IMR-90 (cell line): Measurements from ENCODE around the gene OSBP. TPM values are rescaled to one million over a fixed set of nuclear protein-coding genes. Genes with fewer than 3 reads are reported as not detected.
A peak's percentile ranks its signal among the peaks of the same experiment; 100 is the strongest.

Experiments
- BHLHE40 ChIP-seq: fragments of 150-350 bp; IDR thresholded peaks from 2 replicates; pipeline ENCODE4 v1.6.1; 2016; ENCODE audit warnings: mild to moderate bottlenecking, low read depth, low read length
- CHD1 ChIP-seq: IDR thresholded peaks from 2 replicates; pipeline ENCODE4 v1.6.1; 2012; ENCODE audit warnings: low read depth, low read length, improper control_type of control experiment
- ELK1 ChIP-seq: fragments of 150-350 bp; IDR thresholded peaks from 2 replicates; pipeline ENCODE4 v1.6.1; 2016; ENCODE audit warnings: low read depth, mild to moderate bottlenecking, low read length, moderate library complexity, borderline replicate concordance
- FOS ChIP-seq: fragments of 150-350 bp; IDR thresholded peaks from 2 replicates; pipeline ENCODE4 v1.6.1; 2016; ENCODE audit warnings: low read depth, low read length
- MAFK ChIP-seq: IDR thresholded peaks from 2 replicates; pipeline ENCODE4 v1.6.1; 2012; ENCODE audit warnings: low read depth, low read length, improper control_type of control experiment
- MAZ ChIP-seq: IDR thresholded peaks from 2 replicates; pipeline ENCODE4 v1.6.1; 2012; ENCODE audit warnings: low read depth, mild to moderate bottlenecking, low read length, improper control_type of control experiment, moderate library complexity, borderline replicate concordance
- NFE2L2 ChIP-seq: fragments of 150-350 bp; IDR thresholded peaks from 2 replicates; pipeline ENCODE4 v1.6.1; 2016; ENCODE audit warnings: low read depth, mild to moderate bottlenecking, low read length
- RFX5 ChIP-seq: IDR thresholded peaks from 2 replicates; pipeline ENCODE4 v1.8.0; 2012; ENCODE audit warnings: low read depth, mild to moderate bottlenecking, low read length, moderate library complexity
- polyA plus RNA-seq, 3 experiments: library from polyadenylated mRNA; depleted of rRNA; stranded (reverse); fragments of >200 nt; gene quantifications; 2 replicates each; pipeline ENCODE4 v1.2.3, GENCODE V29; 2012; ENCODE audit warnings: low replicate concordance in 1 of 3
- total RNA-seq: library from RNA; depleted of rRNA; stranded (reverse); fragments of >200 nt; gene quantifications from 2 replicates; pipeline ENCODE4 v1.2.3, GENCODE V29; 2012

The OSBP gene
- total and polyA plus RNA-seq, 2 of the 4 experiments (the other 2 are of a cell fraction) = 22.1 to 27.4 TPM

DNA sequence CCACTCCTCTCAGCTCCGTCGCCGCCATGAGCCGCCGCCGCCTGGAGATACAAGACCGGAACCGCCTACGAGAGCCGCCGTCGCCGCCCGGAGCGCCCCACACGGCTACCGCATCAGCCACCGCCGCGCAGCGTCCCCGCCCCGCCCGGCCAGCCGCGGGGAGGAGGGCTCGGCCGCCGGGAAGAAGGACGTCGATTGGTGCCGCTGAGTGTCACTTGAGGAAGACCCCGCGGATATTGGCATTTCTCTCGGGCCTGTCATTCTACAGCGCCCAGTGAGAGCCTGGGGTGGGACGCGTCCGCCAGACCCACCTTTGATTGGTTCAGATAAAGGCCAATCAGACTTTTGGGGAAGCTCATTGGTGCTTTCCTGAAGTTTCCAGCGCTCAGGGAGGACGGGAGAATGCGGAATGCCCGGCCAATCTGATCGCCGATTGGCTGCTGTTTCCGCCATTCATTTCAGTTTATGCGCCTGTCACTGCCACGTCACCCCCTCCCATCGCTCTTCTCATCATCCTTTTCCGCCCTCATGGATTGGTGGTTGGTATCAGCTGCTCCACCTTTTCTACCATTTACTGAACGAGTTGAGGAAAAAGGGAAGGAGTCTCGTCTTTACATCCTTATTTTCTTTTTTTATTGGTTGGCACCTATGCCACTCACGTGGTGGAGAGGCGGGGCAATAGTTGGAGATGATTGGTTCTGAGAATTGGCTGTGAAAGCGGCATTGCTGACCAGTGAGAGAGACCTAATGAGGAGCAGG lies at the start of gene OSBP (continued):
- peak; percentile 93; the same call in 1 of the 2 replicates for TF ChIP-seq FOS
- no peak for TF ChIP-seq CHD1
- TF ChIP-seq ELK1 = no peak
- TF ChIP-seq RFX5 = no peak
- TF ChIP-seq BHLHE40 = no peak
- TF ChIP-seq MAZ = peak; percentile 90
- TF ChIP-seq NFE2L2 = peak; percentile 47; the same call in 1 of the 2 replicates
- no peak for TF ChIP-seq MAFK
